Cerebellar nuclear complex (tissue), 1 donor: ENCODE measurements around the gene SGSH.
"Not testable (repeated sequence)": the region's sequence is repeated elsewhere in the genome, so short reads cannot be mapped to it uniquely, and the experiment has no call there.

Experiments used
- DNase-seq, 2 experiments: peaks; one replicate each; lab custom pipeline; 2025; lab: John Stamatoyannopoulos, UW

Gene SGSH

DNA sequence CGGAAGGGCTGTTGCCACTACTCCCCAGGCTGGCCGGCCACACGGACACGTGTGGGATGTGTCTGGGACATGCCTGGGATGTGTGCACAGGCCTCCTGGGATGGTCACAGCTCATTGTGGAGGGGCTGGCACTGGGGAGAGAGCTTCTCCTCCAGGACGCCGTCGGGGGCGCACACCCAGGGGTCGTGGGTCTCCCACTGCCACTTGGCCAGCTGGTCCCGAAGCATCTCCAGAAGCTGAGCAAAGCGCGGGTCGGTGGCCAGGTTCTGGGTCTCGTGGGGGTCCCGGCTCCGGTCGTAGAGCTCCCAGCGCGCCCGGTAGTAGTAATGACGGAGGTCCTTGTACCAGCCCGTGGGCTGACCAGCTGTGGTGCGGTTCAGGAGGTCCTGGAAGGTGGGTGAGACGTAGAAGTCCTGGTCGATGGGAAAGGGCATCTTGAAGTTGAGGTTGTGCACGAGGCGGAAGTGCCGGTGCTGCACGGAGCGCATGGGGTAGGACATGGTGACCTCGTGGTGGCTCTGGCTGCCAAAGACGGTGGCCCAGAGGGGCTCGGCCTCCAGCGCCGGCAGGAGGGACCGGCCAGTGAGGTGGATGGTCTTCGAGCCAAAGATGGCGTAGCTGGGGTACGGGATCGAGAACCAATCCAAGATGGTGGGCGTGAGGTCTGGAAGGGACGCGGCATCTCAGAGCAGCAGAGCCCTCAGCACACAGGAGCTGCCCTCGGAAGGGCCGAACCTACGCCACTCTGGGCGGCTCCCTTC, 9.6 kb downstream of the SGSH start:
- DNase-seq: no peak

DNA sequence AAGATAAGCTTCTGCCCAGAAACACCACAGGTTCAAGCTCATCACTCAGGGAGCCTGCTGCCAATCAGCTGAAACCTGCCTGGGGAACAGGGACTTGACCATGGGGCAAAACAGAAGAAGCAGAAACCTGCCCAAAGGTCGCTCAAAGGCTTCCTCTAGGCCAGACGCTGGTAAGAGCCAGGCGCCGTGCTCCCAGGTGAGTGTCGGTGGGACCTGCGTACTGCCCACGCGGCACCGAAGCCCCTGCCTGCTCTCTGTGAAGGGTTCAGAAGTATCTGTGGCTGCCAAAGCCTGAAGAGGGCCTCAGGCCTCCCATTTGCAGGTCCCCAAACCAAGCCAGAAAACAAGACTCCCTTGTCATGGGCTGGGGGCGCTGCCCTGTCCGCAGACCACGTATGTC, 10.4 kb downstream of the SGSH start:
- DNase-seq: no peak

DNA sequence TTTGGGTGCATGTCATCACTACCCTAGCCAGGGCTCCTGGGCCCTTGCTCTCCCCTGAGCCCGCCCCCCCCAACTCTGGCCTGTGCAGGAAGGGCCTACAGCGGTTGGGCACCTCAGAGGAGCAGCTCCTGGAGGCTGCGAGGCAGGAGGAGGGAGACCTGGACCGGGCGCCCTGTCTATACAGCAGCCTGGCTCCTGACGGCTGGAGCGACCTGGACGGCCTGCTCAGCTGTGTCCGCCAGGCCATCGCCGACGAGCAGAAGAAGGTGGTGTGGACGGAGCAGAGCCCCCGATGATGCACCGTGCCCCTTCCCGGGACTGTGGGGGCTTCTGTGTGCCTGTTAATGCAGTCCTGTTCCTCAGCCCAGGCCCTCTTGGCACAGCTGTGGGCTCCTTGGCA, 12.1 kb downstream of the SGSH start:
- DNase-seq: no peak

DNA sequence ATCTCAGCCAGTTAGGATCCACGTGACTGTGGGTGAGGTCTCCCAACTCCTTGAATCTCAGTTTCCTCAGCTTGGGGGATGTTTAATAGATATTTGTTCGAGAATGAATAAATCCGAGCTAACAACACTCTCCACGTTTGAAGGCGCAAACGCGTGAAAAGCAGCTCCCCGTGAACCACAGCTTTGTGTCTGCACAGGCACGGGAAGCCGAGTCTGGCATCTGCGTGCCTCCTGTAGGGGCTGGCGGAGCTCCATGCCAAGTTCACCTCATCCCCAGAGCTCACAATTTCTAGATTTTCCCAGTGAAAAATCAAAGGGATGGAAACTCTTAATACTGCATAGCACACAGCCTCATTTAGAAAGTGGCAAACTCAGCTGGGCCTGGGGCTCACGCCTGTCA, 14.3 kb downstream of the SGSH start:
- no peak for DNase-seq

DNA sequence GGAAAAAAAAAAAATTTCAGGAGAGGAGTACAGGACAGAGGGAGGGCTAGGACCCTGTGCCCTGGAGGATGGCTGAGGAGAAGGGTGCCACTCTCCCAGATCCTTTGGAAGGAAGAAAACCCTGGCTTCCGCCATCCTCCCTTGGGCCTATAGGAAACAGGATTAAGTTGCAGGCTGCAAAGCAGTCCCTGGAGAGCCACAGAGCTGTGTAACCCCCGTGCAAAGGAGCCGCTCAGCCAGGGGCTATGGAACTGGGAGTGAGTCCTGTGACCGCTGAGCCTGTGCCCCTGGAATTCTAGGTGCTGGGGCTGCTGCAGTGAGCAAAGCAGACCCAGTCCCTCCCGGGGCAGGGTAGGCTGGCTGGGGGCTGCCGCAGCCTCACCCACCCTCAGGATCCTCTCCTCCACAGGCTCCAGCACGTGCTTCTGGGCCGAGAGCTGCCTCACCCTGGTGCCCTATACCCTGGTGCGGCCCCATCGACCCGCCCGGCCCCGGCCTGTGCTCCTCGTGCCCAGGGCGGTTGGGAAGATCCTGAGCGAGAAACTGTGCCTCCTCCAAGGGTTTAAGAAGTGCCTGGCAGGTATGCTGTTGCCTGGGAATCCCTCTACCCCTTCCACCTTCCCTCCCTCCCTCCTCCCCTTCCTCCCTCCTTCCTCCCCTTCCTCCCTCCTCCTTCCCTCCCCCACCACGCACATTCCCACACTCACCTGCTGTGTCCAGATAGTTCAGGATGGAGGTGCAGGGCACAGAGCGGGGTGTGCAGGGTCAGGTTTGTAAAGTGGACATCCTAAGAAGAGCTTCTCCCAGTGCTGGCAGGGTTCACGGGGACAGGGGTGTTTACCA, 15.3 kb downstream of the SGSH start:
- no peak for DNase-seq

DNA sequence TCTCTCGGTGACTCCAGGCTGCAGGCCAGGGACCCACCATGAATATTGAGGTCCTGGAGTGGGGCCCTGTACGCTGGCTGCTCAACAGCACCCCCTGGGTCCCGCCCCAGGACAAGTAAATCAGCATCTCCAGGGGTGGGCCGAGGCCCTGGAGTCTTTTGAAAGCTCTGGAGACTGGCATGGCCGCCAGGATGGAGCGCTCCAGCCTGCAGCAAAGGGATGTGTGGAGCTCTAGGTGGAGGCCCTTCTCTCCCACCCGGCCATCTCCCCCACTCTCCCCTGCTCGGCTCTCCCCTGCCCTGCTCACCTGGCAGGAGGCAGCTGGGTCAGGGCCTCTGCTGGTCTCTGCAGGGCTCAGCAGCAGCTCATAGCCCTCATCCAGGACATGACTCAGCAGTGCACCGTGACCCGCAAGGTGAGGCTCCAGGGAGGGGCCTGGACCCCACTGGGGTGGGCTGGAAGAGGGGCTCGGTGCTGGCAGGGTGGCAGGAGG, 16.6 kb downstream of the SGSH start:
- no peak for DNase-seq

DNA sequence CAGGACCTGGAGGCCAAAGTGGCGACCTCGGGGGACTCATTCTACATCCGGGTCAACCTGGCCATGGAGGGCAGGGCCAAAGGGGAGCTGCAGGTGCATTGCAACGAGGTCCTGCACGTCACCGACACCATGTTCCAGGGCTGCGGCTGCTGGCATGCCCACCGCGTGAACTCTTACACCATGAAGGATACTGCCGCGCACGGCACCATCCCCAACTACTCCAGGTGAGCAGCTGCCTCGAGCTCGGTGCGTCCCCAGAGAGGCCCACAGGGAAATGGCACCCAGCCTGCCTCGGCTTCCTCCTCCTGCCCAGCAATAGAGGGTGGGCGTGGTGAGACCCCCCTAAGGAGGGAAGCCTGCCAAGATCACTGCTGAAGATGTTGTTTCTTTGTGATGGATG, 17.9 kb downstream of the SGSH start:
- DNase-seq: no peak

DNA sequence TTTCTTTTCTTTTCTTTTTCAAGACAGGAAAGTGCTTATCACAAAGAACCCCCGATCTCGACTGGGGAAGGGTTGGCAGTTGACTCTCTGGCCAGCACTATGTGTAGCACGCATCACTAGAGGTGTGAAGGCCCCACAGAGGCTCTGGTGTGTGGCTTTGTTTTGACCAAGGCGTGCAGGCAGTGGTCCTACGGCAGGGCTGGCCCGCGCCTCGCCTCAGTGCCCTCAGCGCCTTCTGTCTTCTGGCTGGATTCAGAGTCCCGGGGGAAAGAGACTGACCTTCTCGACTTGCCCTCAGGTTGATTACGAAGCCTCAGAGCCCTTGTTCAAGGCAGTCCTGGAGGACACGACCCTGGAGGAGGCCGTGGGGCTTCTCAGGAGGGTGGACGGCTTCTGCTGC, 18.7 kb downstream of the SGSH start:
- DNase-seq: no peak

DNA sequence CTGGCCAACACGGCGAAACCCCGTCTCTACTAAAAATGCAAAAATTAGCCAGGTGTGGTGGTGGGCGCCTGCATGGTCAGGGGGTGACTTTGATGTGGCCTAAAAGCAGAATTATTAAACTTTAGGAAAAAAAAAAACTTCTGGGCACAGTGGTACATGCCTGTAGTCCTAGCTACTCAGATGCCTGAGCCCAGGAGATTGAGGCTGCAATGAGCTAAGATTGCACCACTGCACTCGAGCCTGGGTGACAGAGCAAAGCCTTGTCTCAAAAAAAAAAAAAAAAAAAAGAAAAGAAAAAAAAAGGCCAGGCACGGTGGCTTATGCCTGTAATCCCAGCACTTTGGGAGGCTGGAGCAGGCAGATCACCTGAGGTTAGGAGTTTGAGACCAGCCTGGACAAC, 20.8 kb downstream of the SGSH start:
- not testable (repeated sequence) for DNase-seq

DNA sequence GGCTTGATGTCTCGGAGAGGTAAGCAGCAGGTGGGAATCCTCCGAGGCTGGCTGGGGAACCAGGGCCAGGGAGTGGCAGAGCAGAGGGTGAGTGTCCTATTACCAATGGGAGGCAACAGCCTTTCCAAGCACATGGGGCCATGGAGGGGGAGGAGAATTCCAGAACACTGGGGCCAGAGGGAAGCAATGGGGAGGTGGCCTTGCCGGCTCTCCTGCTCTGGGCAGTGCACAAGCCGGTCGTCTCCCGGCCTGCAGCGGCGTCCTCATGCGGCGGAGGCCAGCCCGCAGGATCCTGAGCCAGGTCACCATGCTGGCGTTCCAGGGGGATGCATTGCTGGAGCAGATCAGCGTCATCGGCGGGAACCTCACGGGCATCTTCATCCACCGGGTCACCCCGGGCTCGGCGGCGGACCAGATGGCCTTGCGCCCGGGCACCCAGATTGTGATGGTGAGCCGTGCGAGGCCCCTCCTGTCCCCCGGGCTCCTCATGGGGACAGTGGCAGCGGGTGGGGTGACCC, 21.9 kb downstream of the SGSH start:
- DNase-seq: no peak

DNA sequence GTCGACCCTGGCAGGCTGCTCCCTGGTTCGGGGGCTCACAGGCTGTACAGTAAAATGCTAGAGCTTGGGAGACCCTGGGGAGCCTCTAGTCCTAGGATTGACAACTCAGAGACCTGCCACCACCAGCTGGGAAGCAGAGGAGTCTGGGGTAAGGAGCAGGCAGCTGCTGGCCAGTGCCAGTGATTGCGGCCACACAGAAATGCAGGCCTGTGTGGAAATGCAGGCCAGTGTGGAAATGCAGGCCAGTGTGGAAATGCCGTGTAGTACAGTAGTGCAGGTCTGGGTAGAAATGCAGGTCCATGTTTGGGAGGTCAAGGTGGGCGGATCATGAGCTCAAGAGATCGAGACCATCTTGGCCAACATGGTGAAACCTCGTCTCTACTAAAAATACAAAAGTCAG, 23.5 kb downstream of the SGSH start:
- DNase-seq: no peak

DNA sequence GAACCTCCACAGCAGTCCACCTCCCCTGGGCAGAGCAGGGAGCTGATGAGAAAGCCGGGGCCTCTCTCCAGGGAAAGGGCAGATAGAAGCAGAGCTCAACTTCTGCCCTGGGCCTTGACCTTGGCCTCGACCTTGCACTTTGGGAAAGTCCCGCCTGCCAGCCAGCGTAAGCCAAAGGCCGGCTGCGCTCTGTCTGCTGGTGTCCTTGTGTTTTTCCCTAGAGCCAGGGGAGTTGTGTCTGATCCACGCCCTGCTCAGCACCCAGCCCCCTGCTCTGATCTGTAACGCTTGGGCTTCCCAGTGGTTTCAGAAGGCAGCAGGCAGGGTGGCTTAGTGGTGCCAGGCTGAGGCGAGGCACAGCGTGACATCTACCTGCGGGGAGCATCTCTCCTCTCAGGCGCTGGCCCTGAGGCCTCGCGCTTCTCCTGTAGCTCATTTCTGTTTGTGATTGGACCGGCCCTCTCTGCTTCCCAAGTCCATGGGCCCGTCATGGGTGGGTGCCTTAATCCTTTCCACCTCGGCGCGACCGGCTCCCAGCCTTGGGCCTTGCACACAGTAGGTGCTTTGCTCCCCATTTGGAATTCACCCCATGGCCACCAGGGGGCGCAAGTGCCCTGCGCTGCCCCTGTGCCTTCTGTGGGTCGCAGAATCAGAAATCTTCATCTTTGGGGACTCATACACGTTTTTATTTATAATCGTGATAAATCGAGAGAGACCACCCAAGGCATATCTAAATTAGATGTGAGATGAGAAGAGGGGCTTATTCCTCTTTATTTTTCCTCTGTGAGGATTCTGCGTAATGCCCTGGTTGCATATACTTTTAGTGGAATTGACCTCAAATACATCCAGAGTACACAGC, 24.2 kb downstream of the SGSH start:
- DNase-seq: no peak

DNA sequence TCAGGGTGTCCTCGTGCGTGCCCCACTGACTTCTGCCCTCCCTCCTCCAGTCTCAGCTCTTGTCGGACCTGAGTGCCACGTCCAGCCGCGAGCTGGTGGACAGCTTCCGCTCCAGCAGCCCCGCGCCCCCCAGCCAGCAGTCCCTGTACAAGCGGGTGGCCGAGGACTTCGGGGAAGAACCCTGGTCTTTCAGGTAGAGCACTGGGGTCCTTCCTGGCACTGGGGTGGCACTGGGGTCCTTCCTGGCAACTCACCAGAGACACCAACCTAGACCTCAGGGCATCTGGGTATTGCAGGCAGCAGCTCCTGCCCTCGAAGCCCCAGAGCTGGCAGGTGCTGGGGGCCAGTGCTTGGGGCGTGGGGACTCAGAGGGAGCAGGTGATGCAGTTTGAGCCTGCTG, 25.0 kb downstream of the SGSH start:
- no peak for DNase-seq

DNA sequence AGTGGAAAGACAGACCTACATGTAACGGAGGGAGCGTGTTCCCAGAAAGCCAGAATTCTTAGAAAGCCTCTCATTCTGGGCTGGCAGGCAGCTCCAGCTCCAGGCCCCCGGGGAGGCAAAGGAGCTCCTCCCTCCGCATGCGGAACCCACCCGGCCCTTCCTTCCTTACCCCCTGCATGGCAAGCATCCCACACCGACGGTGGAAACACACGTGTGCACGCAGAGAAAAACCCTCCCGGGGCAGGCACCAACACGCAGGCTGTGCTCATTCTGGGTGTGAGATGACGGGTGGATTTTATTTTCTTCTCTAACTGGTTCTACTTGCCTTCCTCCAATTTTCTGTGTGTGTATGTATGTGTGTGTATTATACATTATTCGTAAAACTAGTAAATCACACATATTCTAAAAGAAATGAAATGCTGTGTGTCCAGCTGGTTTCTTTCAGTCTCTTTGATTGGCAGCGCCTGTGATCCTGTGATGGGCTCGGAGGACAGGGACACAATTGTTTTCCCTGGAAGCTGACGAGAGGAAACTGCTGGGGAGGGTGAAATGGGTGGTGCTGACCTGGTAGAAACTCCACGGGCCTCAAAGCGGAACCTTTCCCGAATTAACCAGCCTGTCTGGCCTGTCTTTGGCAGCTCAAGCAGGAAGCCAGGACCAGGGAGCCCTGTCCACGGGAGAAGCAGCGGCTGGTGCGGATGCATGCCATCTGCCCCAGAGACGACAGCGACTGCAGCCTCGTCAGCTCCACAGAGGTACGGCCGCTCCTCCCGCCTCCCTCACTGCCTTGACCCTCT, 28.1 kb downstream of the SGSH start:
- DNase-seq: no peak

DNA sequence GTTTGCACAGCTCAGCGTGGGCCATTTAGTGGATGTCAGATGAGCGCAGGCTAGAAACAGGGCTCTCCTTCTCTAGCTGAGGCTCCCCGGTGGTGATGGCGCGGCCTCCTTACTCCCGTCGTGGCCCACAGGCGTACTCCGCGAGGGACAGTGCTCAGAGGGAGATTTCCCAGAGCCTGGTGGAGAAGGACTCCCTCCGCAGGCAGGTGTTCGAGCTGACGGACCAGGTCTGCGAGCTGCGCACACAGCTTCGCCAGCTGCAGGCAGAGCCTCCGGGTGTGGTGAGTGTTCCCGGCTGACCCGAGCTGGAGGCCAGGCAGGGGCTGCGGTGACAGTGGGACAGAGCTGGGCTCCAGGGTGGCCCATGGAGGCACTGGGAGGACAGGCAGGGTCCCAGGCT, 28.9 kb downstream of the SGSH start:
- no peak for DNase-seq

DNA sequence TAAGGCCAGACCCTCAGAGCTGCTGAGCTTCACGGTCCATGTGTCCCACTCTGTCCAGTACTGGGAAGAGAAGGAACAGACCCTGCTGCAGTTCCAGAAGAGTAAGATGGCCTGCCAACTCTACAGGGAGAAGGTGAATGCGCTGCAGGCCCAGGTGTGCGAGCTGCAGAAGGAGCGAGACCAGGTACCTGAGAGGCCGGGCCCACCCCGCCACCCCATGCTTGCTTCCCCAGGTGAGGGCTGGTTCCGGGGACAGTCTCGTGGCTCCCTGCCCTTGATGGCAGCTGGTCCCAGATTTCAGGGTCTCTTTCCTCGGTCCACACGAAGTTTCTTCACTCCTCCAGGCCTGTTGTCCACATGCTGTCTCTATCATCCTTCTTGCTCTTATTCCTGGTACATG, 29.4 kb downstream of the SGSH start:
- no peak for DNase-seq

DNA sequence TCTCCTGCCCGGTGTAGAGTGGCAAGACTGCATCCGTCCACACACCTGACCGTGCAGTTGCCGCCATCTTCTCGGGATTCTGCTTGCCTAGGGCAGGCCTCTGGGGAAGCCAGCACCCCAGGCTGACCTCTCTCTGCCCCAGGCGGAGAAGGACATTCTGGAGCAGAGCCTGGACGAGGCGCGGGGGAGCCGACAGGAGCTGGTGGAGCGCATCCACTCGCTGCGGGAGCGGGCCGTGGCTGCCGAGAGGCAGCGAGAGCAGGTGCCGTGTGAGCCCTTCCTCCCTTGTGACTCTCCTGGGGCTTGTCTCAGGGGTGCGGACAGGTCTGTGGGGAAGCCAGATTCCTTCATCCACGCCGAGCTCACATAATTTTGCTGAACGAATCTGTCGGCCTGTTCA, 30.5 kb downstream of the SGSH start:
- DNase-seq: no peak

DNA sequence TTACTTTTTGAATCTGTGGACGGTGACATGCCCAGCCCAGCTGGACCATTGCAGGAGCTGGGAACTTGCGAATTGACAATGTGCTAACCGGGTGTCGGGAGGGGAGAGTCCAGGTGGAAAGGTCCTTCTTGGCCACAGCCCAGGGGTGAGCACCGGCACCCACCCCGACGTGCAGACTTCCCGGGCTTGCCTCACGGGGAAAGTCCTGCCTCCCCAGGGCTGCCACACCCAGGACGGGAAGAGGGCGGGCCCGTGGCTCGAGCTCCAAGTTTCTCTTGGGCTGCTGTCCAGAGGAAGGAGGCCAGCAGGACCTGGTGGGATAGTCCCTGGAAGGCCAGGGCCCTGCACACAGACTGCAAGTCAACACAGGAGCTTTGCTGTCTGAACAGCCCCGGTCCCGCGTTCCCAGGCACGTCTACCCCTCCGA, 32.6 kb downstream of the SGSH start:
- no peak for DNase-seq

DNA sequence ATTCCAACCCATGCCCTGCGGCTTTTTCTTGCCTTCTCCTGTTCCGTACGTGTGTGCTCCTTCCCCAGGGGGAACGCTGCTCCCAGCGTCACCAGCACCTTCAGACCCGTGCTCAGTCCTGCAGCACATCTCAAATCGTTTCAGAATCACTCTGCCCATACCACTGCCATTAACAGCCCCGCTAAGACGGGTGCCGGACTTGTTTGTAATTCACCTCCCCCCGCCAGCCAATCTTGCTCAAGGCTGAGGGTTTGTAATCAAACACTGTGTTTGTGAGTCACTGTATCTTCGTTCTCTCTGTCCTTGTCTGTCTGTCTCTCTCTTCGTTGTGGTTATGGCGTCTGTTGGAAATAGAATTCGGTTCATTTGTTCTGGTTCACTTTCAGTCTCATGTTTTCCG, 33.0 kb downstream of the SGSH start:
- DNase-seq: no peak

DNA sequence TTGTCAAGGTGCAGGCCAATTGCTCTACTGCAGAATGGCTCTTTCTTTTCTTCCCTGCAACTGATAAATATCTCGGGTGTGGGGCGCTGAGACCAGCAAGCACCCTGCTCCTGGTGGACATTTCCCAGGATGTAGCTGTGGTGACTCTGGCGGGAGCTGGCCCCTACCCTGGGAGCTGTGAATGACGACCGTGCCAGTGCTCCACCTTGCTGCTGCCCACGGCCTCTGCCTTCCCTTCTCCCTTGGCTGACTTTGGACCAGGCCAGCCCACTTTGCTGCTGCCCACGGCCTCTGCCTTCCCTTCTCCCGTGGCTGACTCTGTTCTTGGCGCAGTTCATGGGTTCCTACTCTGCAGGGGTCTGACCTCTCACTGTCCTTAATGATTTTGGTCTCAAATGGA, 34.2 kb downstream of the SGSH start:
- DNase-seq: no peak

DNA sequence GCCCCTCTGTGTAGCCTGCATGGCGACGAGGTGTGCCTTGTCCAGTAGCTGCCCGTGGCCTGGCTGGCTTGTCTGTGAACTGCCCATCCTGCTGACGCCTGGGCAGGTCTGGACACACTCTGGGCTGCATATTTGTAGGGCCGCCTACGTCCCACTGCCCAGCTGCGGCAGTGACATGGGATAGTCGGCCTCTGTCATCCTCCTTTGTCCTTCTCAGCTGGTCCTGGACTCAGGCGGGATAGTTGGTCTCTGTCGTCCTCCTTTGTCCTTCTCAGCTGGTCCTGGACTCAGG, 35.8 kb downstream of the SGSH start:
- no peak for DNase-seq
